Naive thymus-derived CD8-positive, alpha-beta T cell (primary cell): ENCODE data around the gene WDR82. TPM values are rescaled to one million over a fixed set of nuclear protein-coding genes. Genes with fewer than 3 reads are reported as not detected.

Experiments
- ATAC-seq, 2 donors: fragments of 150-1000 bp; cut with Tn5 transposase in 1 of 2; sonication (Bioruptor Pico), chemical (Tn5 transposase) in 1 of 2; 1 replicate in 1 of 2; 2 replicates in 1 of 2; pipeline ENCODE4 v1.10.0; 2021; ENCODE audit warnings: mild to moderate bottlenecking in 2 of 2, moderate library complexity in 2 of 2
- POLR2A ChIA-PET: fragments of 350-600 bp; sonication (Branson Sonifier 250); formaldehyde crosslinking; loops from one replicate; lab custom pipeline; 2021; ENCODE audit warnings: antibody characterized with exemption; lab: Charles Lee
- DNase-seq, 10 donors: peaks; one replicate each; pipeline versions ENCODE4 v3.0.0 to v3.0.0-alpha.2; 2020 to 2022
- H3K27ac Mint-ChIP-seq, 10 donors: one replicate each; pipeline ENCODE4 v1.8.0; 2020 to 2022; ENCODE audit warnings: mild to moderate bottlenecking in 10 of 10, mixed read lengths in 10 of 10, moderate library complexity in 4 of 10, inconsistent platforms in 1 of 10
- H3K27me3 Mint-ChIP-seq, 5 donors: one replicate each; pipeline ENCODE4 v1.8.0; 2021 to 2022; ENCODE audit warnings: mixed read lengths in 5 of 5
- H3K36me3 Mint-ChIP-seq, 3 donors: one replicate each; pipeline ENCODE4 v1.8.0; 2020 to 2022; ENCODE audit warnings: mixed read lengths in 3 of 3, mild to moderate bottlenecking in 2 of 3, inconsistent platforms in 1 of 3
- H3K4me1 Mint-ChIP-seq, 4 donors: one replicate each; pipeline ENCODE4 v1.8.0; 2021 to 2022; ENCODE audit warnings: mixed read lengths in 4 of 4
- H3K4me3 Mint-ChIP-seq, 10 donors: one replicate each; pipeline ENCODE4 v1.8.0; 2020 to 2022; ENCODE audit warnings: mild to moderate bottlenecking in 10 of 10, mixed read lengths in 10 of 10, moderate library complexity in 6 of 10, inconsistent platforms in 1 of 10
- H3K9me3 Mint-ChIP-seq, 9 donors: one replicate each; pipeline ENCODE4 v1.8.0; 2020 to 2022; ENCODE audit warnings: mixed read lengths in 9 of 9, mild to moderate bottlenecking in 3 of 9, inconsistent platforms in 1 of 9, moderate library complexity in 1 of 9
- polyA plus RNA-seq, 3 donors: library from polyadenylated mRNA; unstranded; fragments of 300-500 nt; fragmentation: Illumina TruSeq; gene quantifications; one replicate each; pipeline ENCODE4 v1.2.3, GENCODE V29; 2021
- total RNA-seq, 8 experiments: library from RNA in 2 of 8; stranded (reverse) in 2 of 8; gene quantifications; one replicate each; pipeline ENCODE4 v1.2.3 and lab custom pipeline; 2021 to 2026

The WDR82 gene
- total and polyA plus RNA-seq, 5 experiments from 2014 or later = 136 to 191 (median 172) TPM

DNA sequence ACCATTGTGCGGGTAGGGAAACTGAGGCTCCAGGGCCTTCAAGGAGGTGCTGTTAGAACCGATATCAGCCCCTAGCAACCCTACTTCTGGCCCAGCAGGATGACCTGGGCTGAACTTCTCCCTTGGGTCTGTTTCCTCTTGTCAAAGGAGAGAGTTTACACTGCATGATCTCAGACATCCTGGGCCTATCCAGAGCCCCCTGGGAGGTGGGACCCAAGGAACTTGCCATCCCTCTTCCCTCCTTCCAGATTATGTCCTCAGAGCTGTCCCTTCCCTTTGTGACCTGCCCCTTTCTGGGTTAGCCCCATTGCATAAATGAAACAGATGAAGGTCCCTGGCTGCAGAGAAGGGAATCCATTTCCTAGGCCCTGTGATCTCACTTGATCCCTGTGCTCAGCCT, 25.4 kb upstream of the WDR82 start:
- peak overlapping the region in 1 of 10 donors; percentile 40 for H3K27ac Mint-ChIP-seq

DNA sequence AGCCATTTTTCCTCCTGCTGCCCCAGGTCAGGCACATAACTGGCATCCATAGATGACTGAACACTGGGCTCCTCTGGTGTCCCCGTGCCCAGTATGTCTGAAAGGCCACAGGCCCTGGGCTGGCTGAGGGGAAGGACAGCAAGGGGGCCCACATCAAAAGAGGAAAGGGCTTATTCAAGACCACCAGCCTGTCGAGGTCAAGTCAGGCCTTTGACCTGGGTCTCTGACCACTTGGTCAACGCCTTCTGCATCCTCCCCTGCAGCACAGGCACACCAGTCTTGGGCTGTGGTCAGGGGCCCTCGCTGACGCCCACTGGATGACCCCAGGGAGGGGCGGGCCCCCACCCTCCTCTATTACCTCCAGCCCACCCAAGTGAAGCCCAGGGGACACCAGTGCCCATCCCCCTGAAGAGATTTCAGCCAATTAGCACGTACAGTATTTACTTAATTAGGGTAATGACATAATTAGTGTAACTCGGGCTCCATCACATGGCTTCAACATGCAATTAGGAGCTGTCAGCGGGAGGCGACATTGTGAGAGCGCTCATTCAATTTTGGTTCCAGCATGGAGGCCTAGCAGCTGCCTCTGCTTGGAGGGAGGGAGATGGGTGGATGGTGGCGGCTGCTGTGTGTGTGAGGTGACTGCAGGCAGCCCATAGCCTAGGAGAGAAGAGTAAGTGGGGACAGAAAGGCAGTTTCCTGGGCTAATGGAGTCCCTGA, 24.1 kb upstream of the WDR82 start:
- H3K27ac Mint-ChIP-seq = peak overlapping the region in 4 of 10 donors; percentile 7 to 56 (median 49)
- POLR2A ChIA-PET = no interaction called here

More for the DNA sequence above, 25.4 kb upstream of the WDR82 start:
- Mint-ChIP-seq H3K4me1 (peaks cover 35 to 45% (median 39%) of the 10 kb centered on the region in 4 donors), H3K27me3 (no peaks in the 10 kb centered on the region), H3K4me3 (no peak overlapping the region), H3K36me3 (peaks cover 0 to 17% (median 0%) of the 10 kb centered on the region in 3 donors), H3K9me3 (no peaks in the 10 kb centered on the region)
- POLR2A ChIA-PET = no interaction called here
- DNase-seq (no peak), ATAC-seq (no peak)

GRCh38 chr3:52299879-52300611, 21.6 kb upstream of the WDR82 start:
- DNase-seq (no peak), ATAC-seq (peak in 1 of 2 donors; percentile 30)
- Mint-ChIP-seq H3K4me3 (no peak overlapping the region), H3K27me3 (no peaks in the 10 kb centered on the region), H3K9me3 (no peaks in the 10 kb centered on the region), H3K4me1 (peaks cover 5 to 30% (median 21%) of the 10 kb centered on the region in 4 donors), H3K27ac (peak overlapping the region in 3 of 10 donors; percentile 29 to 83 (median 83)), H3K36me3 (peaks cover 0 to 11% (median 0%) of the 10 kb centered on the region in 3 donors)
- POLR2A ChIA-PET = no interaction called here

More for the DNA sequence above, 24.1 kb upstream of the WDR82 start:
- Mint-ChIP-seq H3K4me1 (peaks cover 24 to 37% (median 31%) of the 10 kb centered on the region in 4 donors), H3K4me3 (no peak overlapping the region), H3K36me3 (peaks cover 0 to 12% (median 0%) of the 10 kb centered on the region in 3 donors), H3K27me3 (no peaks in the 10 kb centered on the region), H3K9me3 (no peaks in the 10 kb centered on the region)
- DNase-seq = no peak
- no peak for ATAC-seq

- peak overlapping the region in 3 of 10 donors; percentile 35 to 83 (median 83) for H3K27ac Mint-ChIP-seq
- H3K36me3 Mint-ChIP-seq = peaks cover 0 to 16% (median 0%) of the 10 kb centered on the region in 3 donors
- POLR2A ChIA-PET = interaction anchor here (1.2 to 2.9 kb wide), 2 partner anchors 11 to 40 kb away, joined by 3 to 12 read pairs; partner anchors contain the start of gene GLYCTK
- peak overlapping the region in 1 of 10 donors; percentile 29 for H3K4me3 Mint-ChIP-seq
- H3K4me1 Mint-ChIP-seq = peaks cover 8 to 30% (median 21%) of the 10 kb centered on the region in 4 donors
- H3K9me3 Mint-ChIP-seq = no peaks in the 10 kb centered on the region
- no peak for DNase-seq
- H3K27me3 Mint-ChIP-seq = no peaks in the 10 kb centered on the region
- ATAC-seq = no peak
Measured at GRCh38 chr3:52299247-52299878, 20.9 kb upstream of the WDR82 start.

DNA sequence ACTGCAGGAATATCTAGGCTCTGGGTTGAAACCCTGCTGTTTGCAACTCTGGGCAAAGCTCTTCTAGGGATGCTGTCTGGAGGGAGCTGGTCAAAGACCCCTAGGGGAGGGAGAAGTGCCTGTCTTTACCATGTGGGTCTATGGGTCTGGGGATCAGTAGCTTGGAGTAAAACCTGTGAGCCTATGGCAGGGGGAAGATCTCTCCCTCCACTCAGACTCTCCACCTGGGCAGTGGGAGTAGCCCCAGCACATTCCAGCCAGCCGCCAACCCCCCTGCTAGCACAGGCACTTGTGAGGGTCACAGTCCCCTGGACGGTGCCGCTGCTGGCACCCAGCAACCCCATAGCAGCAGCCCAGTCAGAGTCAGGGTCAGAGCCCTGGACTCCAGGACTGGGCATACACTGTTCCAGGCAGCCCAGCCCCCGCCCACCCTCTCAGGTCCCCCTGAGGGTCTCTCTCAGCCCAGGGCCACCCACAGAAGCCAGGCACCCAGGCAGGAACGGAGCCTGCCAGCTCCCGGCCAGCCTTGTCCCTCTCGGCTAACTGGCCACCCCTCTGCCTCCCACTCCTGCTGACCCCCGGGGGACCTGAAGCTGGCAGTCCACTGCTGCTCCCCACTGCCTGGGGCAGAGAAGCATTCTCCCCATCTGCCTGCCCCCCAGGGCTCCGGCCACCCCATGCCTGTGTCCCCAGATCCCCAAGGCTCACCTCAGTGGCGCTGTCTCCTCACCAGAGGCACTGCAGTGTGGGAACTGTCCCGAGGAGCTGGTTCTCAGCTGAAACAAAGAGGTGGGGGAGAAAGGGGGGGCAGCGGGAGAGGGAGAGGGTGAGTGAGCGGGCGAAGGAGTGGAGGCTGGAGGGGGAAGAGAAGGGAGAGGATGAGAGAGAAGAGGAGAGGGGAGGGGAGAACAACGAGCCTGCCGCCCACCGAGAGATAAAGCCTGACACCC, 20.0 kb upstream of the WDR82 start:
- peak overlapping the region in 2 of 10 donors; percentile 52 to 83 for H3K27ac Mint-ChIP-seq
- no peak for DNase-seq
- peaks cover 0 to 20% (median 0%) of the 10 kb centered on the region in 3 donors for H3K36me3 Mint-ChIP-seq
- peaks cover 8 to 30% (median 21%) of the 10 kb centered on the region in 4 donors for H3K4me1 Mint-ChIP-seq
- no peaks in the 10 kb centered on the region for H3K9me3 Mint-ChIP-seq
- no peak overlapping the region for H3K4me3 Mint-ChIP-seq
- H3K27me3 Mint-ChIP-seq = no peaks in the 10 kb centered on the region
- no peak for ATAC-seq
- POLR2A ChIA-PET = interaction anchor here (0.6 to 2.9 kb wide), 5 partner anchors 8 to 60 kb away, joined by 3 to 12 read pairs (median 4); partner anchors contain the start of gene GLYCTK

DNA sequence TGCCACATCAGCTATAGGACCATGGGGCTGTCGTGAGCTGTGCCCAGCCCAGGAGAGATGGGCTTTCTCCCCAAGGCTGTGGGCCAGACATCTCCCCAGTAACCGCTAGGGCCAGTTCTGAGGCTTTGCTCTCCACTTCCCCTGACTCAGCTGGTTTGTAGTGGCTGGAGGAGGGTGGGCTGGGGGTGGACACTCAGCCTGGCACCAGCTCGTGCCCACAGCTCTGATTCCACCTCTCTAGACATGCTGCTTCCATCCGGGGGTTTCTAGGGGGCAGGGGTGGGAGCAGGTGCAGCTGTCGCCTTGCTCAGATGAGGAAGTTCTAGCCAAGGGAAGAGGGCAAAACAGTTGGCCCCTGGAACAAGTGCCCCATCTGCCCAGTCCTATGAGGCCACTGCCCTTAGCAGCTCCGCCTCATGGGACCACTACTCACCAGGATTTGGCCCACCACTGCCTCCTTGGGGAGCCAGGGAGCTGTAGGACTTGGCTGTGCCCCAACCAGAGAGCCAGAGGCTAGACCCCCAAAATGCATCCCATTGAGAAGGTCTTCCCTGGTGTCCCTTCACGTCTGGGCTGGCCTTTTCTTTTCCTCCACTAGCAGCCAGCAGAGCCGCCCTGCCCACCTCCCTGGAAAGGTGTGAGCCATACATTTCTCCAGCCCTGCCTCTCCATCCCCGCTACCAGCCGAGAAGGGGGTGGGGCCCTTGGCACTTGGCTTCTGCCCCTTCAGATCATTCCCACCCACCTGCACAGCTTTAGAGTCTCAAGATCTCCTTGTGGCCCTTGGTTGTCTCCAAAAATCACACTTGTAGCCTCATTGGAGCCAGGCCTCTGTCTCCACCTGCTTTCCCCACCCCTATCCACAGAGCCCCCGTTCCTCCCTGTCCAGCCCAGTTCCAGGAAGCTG, 19.0 kb upstream of the WDR82 start:
- POLR2A ChIA-PET = interaction anchor here (0.5 to 2.9 kb wide), 4 partner anchors 10 to 59 kb away, joined by 3 to 12 read pairs (median 4); partner anchors contain the start of gene GLYCTK
- H3K36me3 Mint-ChIP-seq = peaks cover 0 to 24% (median 0%) of the 10 kb centered on the region in 3 donors
- DNase-seq (no peak), ATAC-seq (no peak)
- peaks cover 10 to 30% (median 17%) of the 10 kb centered on the region in 4 donors for H3K4me1 Mint-ChIP-seq
- no peak overlapping the region for H3K4me3 Mint-ChIP-seq
- H3K27me3 Mint-ChIP-seq = no peaks in the 10 kb centered on the region
- no peaks in the 10 kb centered on the region for H3K9me3 Mint-ChIP-seq
- H3K27ac Mint-ChIP-seq = peak overlapping the region in 3 of 10 donors; percentile 52 to 83 (median 69)

GRCh38 chr3:52295671-52296208, 17.3 kb upstream of the WDR82 start:
- no peak for DNase-seq
- Mint-ChIP-seq H3K4me3 (no peak overlapping the region), H3K27ac (peak overlapping the region in 1 of 10 donors; percentile 34), H3K36me3 (peaks cover 2 to 39% (median 5%) of the 10 kb centered on the region in 3 donors), H3K9me3 (no peaks in the 10 kb centered on the region), H3K4me1 (peaks cover 16 to 38% (median 28%) of the 10 kb centered on the region in 4 donors), H3K27me3 (no peaks in the 10 kb centered on the region)
- POLR2A ChIA-PET = interaction anchor here (0.7 to 1.2 kb wide), 4 partner anchors 17 to 58 kb away, joined by 3 to 4 read pairs (median 3); partner anchors contain the start of genes TWF2 and WDR82
- ATAC-seq = no peak

GRCh38 chr3:52294320-52295150, 16.1 kb upstream of the WDR82 start:
- no peak for DNase-seq
- H3K9me3 Mint-ChIP-seq = no peaks in the 10 kb centered on the region
- POLR2A ChIA-PET = interaction anchor here (0.7 to 21.1 kb wide), 3 partner anchors 16 to 51 kb away, joined by 3 to 1841 read pairs (median 3); partner anchors contain the start of genes PPM1M, TLR9, TWF2 and WDR82
- peaks cover 17 to 42% (median 29%) of the 10 kb centered on the region in 4 donors for H3K4me1 Mint-ChIP-seq
- H3K4me3 Mint-ChIP-seq = no peak overlapping the region
- H3K27me3 Mint-ChIP-seq = no peaks in the 10 kb centered on the region
- H3K36me3 Mint-ChIP-seq = peaks cover 2 to 39% (median 5%) of the 10 kb centered on the region in 3 donors
- no peak for ATAC-seq
- peak overlapping the region in 4 of 10 donors; percentile 28 to 52 (median 44) for H3K27ac Mint-ChIP-seq

- no peaks in the 10 kb centered on the region for H3K27me3 Mint-ChIP-seq
- peak overlapping the region in 1 of 10 donors; percentile 43 for H3K27ac Mint-ChIP-seq
- POLR2A ChIA-PET = interaction anchor here (0.9 to 21.1 kb wide), 4 partner anchors 16 to 50 kb away, joined by 3 to 1841 read pairs (median 66); partner anchors contain the start of genes PPM1M, TLR9, TWF2 and WDR82
- peaks cover 2 to 39% (median 5%) of the 10 kb centered on the region in 3 donors for H3K36me3 Mint-ChIP-seq
- H3K4me3 Mint-ChIP-seq = no peak overlapping the region
- no peak for ATAC-seq
- no peaks in the 10 kb centered on the region for H3K9me3 Mint-ChIP-seq
- H3K4me1 Mint-ChIP-seq = peaks cover 16 to 45% (median 29%) of the 10 kb centered on the region in 4 donors
- no peak for DNase-seq
Measured at GRCh38 chr3:52293491-52294319, 15.3 kb upstream of the WDR82 start.
